H9 (cell line): Measurements from ENCODE around the gene ZKSCAN2. TPM values are rescaled to one million over a fixed set of nuclear protein-coding genes. Genes with fewer than 3 reads are reported as not detected.

Experiments
- DNase-seq: peaks from one replicate; pipeline ENCODE4 v3.0.0-alpha.2; 2017
- H2AFZ ChIP-seq: one replicate; pipeline ENCODE4 v1.6.1; 2013; ENCODE audit warnings: mild to moderate bottlenecking, low read length, control low read depth, moderate library complexity
- H2AK5ac ChIP-seq: 2 replicates; pipeline ENCODE4 v1.6.1; 2013; ENCODE audit warnings: low read length, control low read depth, mixed read lengths; ENCODE audit not compliant: insufficient read length
- H2BK120ac ChIP-seq: one replicate; pipeline ENCODE4 v1.6.1; 2013; ENCODE audit warnings: low read depth, mild to moderate bottlenecking, low read length, control low read depth, inconsistent platforms; ENCODE audit not compliant: poor library complexity, severe bottlenecking
- H2BK12ac ChIP-seq: 2 replicates; pipeline ENCODE4 v1.6.1; 2013; ENCODE audit warnings: low read length, control low read depth, mixed read lengths, low read depth; ENCODE audit not compliant: insufficient read length
- H2BK15ac ChIP-seq: 2 replicates; pipeline ENCODE4 v1.6.1; 2013; ENCODE audit warnings: low read depth, low read length, control low read depth
- H2BK20ac ChIP-seq: one replicate; pipeline ENCODE4 v1.6.1; 2013; ENCODE audit warnings: low read depth, mild to moderate bottlenecking, low read length, control low read depth, inconsistent platforms; ENCODE audit not compliant: poor library complexity, severe bottlenecking
- H2BK5ac ChIP-seq: 2 replicates; pipeline ENCODE4 v1.6.1; 2013; ENCODE audit warnings: low read length, control low read depth, mixed read lengths; ENCODE audit not compliant: insufficient read length
- H3K14ac ChIP-seq: 2 replicates; pipeline ENCODE4 v1.6.1; 2013; ENCODE audit warnings: low read length, control low read depth; ENCODE audit not compliant: insufficient read depth
- H3K18ac ChIP-seq: 2 replicates; pipeline ENCODE4 v1.6.1; 2013; ENCODE audit warnings: low read depth, mild to moderate bottlenecking, mixed read lengths, low read length, control low read depth; ENCODE audit not compliant: insufficient read length
- H3K23ac ChIP-seq: 2 replicates; pipeline ENCODE4 v1.6.1; 2013; ENCODE audit warnings: low read length, control low read depth, mixed read lengths, low read depth; ENCODE audit not compliant: insufficient read length
- H3K23me2 ChIP-seq: 2 replicates; pipeline ENCODE4 v1.6.1; 2013; ENCODE audit warnings: low read depth, mild to moderate bottlenecking, mixed read lengths, low read length, control low read depth; ENCODE audit not compliant: insufficient read length, poor library complexity, severe bottlenecking
- H3K27ac ChIP-seq: 2 replicates; pipeline ENCODE4 v1.5.1; 2013; ENCODE audit warnings: low read length, control low read depth, mixed read lengths, low read depth; ENCODE audit not compliant: insufficient read length
- H3K27me3 ChIP-seq: 2 replicates; pipeline ENCODE4 v1.6.1; 2013; ENCODE audit warnings: low read length, control low read depth, inconsistent platforms; ENCODE audit not compliant: insufficient read depth
- H3K4ac ChIP-seq: 2 replicates; pipeline ENCODE4 v1.6.1; 2013; ENCODE audit warnings: low read depth, mild to moderate bottlenecking, control low read depth, inconsistent platforms, low read length, moderate library complexity
- H3K4me1 ChIP-seq: 2 replicates; pipeline ENCODE4 v1.6.1; 2013; ENCODE audit warnings: low read length, control low read depth, inconsistent platforms; ENCODE audit not compliant: insufficient read depth
- H3K4me2 ChIP-seq: 2 replicates; pipeline ENCODE4 v1.6.1; 2013; ENCODE audit warnings: low read length, control low read depth, mixed read lengths; ENCODE audit not compliant: insufficient read length, insufficient read depth
- H3K56ac ChIP-seq: 2 replicates; pipeline ENCODE4 v1.6.1; 2013; ENCODE audit warnings: low read depth, mild to moderate bottlenecking, mixed read lengths, low read length, control low read depth; ENCODE audit not compliant: insufficient read length
- H3K79me1 ChIP-seq: 2 replicates; pipeline ENCODE4 v1.6.1; 2013; ENCODE audit warnings: low read depth, mild to moderate bottlenecking, moderate library complexity, low read length, control low read depth, inconsistent platforms; ENCODE audit not compliant: insufficient read depth, poor library complexity, severe bottlenecking
- H3K79me2 ChIP-seq: 2 replicates; pipeline ENCODE4 v1.6.1; 2013; ENCODE audit warnings: low read length, control low read depth, inconsistent platforms; ENCODE audit not compliant: insufficient read depth
- H3K9ac ChIP-seq: 2 replicates; pipeline ENCODE4 v1.6.1; 2013; ENCODE audit warnings: low read length, control low read depth, mixed read lengths; ENCODE audit not compliant: insufficient read length; ENCODE audit errors: extremely low read depth
- H3K9me3 ChIP-seq: one replicate; pipeline ENCODE4 v1.6.1; 2013; ENCODE audit warnings: low read depth, low read length, inconsistent platforms; ENCODE audit not compliant: control insufficient read depth
- H3T11ph ChIP-seq: one replicate; pipeline ENCODE4 v1.6.1; 2013; ENCODE audit warnings: mild to moderate bottlenecking, low read length, control low read depth, inconsistent platforms
- H4K20me1 ChIP-seq: one replicate; pipeline ENCODE4 v1.6.1; 2013; ENCODE audit not compliant: control insufficient read depth, insufficient read length, insufficient read depth
- H4K5ac ChIP-seq: 2 replicates; pipeline ENCODE4 v1.6.1; 2013; ENCODE audit warnings: low read depth, mild to moderate bottlenecking, mixed read lengths, low read length, control low read depth; ENCODE audit not compliant: insufficient read length
- H4K8ac ChIP-seq: replicated peaks from 2 replicates; pipeline ENCODE4 v1.6.1; 2013; ENCODE audit warnings: low read length, control low read depth, mixed read lengths, low read depth; ENCODE audit not compliant: insufficient read length
- H4K91ac ChIP-seq: 2 replicates; pipeline ENCODE4 v1.6.1; 2013; ENCODE audit warnings: low read depth, mild to moderate bottlenecking, moderate library complexity, mixed read lengths, low read length, control low read depth; ENCODE audit not compliant: insufficient read length
- H3K27ac Mint-ChIP-seq, 3 experiments: 2 replicates in 2 of 3; 3 replicates in 1 of 3; pipeline ENCODE4 v1.8.0; 2020 to 2021; ENCODE audit warnings: mixed read lengths in 3 of 3, mild to moderate bottlenecking in 1 of 3, moderate library complexity in 1 of 3
- H3K27me3 Mint-ChIP-seq: 2 replicates; pipeline ENCODE4 v1.8.0; 2021; ENCODE audit warnings: low read depth, mild to moderate bottlenecking, moderate library complexity, mixed read lengths
- H3K36me3 Mint-ChIP-seq, 3 experiments: 2 replicates in 2 of 3; 3 replicates in 1 of 3; pipeline ENCODE4 v1.8.0; 2020 to 2021; ENCODE audit warnings: low read depth in 3 of 3, mixed read lengths in 3 of 3; ENCODE audit not compliant: insufficient read depth in 1 of 3
- H3K4me1 Mint-ChIP-seq, 2 experiments: 2 replicates each; pipeline ENCODE4 v1.8.0; 2020; ENCODE audit warnings: mixed read lengths in 2 of 2
- H3K4me3 Mint-ChIP-seq, 2 experiments: 2 replicates in 1 of 2; 3 replicates in 1 of 2; pipeline ENCODE4 v1.8.0; 2020 to 2021; ENCODE audit warnings: mild to moderate bottlenecking in 2 of 2, mixed read lengths in 2 of 2, moderate library complexity in 1 of 2
- H3K9me3 Mint-ChIP-seq, 2 experiments: 2 replicates in 1 of 2; 3 replicates in 1 of 2; pipeline ENCODE4 v1.8.0; 2020; ENCODE audit warnings: mild to moderate bottlenecking in 2 of 2, mixed read lengths in 2 of 2, moderate library complexity in 1 of 2
- CTCF ChIP-seq: fragments of 200-600 bp; sonication (generic); conservative IDR thresholded peaks from 3 replicates; pipeline ENCODE4 v1.8.0; 2021; ENCODE audit warnings: antibody characterized with exemption, mild to moderate bottlenecking
- WGBS: extraction: QIAGEN DNeasy Blood & Tissue Kit; methylation state at CpG from one replicate; pipeline ENCODE4 v1.1.7; 2013; ENCODE audit warnings: missing lambda C conversion rate, low lambda C conversion rate, mixed read lengths; ENCODE audit not compliant: insufficient read length; ENCODE audit errors: extremely low coverage; 5-methylcytosine and 5-hydroxymethylcytosine counted together
- total RNA-seq: library from RNA; stranded (reverse); gene quantifications from 2 replicates; pipeline ENCODE4 v1.2.1, GENCODE V29; 2021

Gene ZKSCAN2
- total RNA-seq, 1 experiment from 2014 or later, result 16.5 TPM

GRCh38 chr16:25224731-25225319, 32.8 kb downstream of the ZKSCAN2 start:
- H3K4me3 Mint-ChIP-seq, result no peak overlapping the region
- H3K4me2 ChIP-seq, result no peak overlapping the region
- H2BK120ac ChIP-seq, result no peak overlapping the region
- no peak overlapping the region for H4K91ac ChIP-seq
- peaks cover 2 to 3% of the 10 kb centered on the region in 2 experiments; a peak in 3 of 4 replicates for H3K4me1 Mint-ChIP-seq
- H2BK12ac ChIP-seq, result no peak overlapping the region
- no peaks in the 10 kb centered on the region for H3K23me2 ChIP-seq
- no peak overlapping the region for H4K5ac ChIP-seq
- H3K9ac ChIP-seq, result no peak overlapping the region
- H3K14ac ChIP-seq, result no peak overlapping the region
- DNase-seq, result no peak
- H3K9me3 ChIP-seq, result no peaks in the 10 kb centered on the region
- peaks cover 3% of the 10 kb centered on the region; the same call in 1 of the 2 replicates for H3K4me1 ChIP-seq
- no peaks in the 10 kb centered on the region for H3K79me2 ChIP-seq
- H3K23ac ChIP-seq, result no peak overlapping the region
- no peaks in the 10 kb centered on the region for H3K36me3 Mint-ChIP-seq
- H3K79me1 ChIP-seq, result no peaks in the 10 kb centered on the region
- H3K27me3 Mint-ChIP-seq, result no peaks in the 10 kb centered on the region
- TF ChIP-seq CTCF, result no peak
- H3K27me3 ChIP-seq, result no peaks in the 10 kb centered on the region
- H3K27ac ChIP-seq, result no peak overlapping the region
- no peak overlapping the region for H4K8ac ChIP-seq
- H2BK5ac ChIP-seq, result no peak overlapping the region
- H2AK5ac ChIP-seq, result no peak overlapping the region
- no peak overlapping the region for H3K56ac ChIP-seq
- no peaks in the 10 kb centered on the region for H4K20me1 ChIP-seq
- H2AFZ ChIP-seq, result no peak overlapping the region
- WGBS, result no CpG with 5 or more reads among the region's 7 CpGs
- H2BK15ac ChIP-seq, result no peak overlapping the region
- H3K18ac ChIP-seq, result no peak overlapping the region
- H3T11ph ChIP-seq, result no peak overlapping the region
- no peak overlapping the region for H2BK20ac ChIP-seq
- H3K9me3 Mint-ChIP-seq, result no peaks in the 10 kb centered on the region; a peak in 1 of 5 replicates
- H3K4ac ChIP-seq, result no peak overlapping the region
- no peak overlapping the region; a peak in 1 of 7 replicates for H3K27ac Mint-ChIP-seq
